WI38 (cell line): ENCODE measurements around the gene AP1M1.

Experiments used
- H3K4me3 ChIP-seq: 2 replicates; pipeline ENCODE4 v1.5.1; 2011; ENCODE audit warnings: low read depth, mild to moderate bottlenecking, control low read depth, low read length
- CTCF ChIP-seq: IDR thresholded peaks from 2 replicates; pipeline ENCODE4 v1.5.1; 2012; ENCODE audit warnings: low read depth, mild to moderate bottlenecking, control low read depth, low read length

AP1M1 gene

GRCh38 chr19:16207490-16208025, 9.8 kb downstream of the AP1M1 start:
- H3K4me3 ChIP-seq = no peak overlapping the region
- TF ChIP-seq CTCF = no peak

DNA sequence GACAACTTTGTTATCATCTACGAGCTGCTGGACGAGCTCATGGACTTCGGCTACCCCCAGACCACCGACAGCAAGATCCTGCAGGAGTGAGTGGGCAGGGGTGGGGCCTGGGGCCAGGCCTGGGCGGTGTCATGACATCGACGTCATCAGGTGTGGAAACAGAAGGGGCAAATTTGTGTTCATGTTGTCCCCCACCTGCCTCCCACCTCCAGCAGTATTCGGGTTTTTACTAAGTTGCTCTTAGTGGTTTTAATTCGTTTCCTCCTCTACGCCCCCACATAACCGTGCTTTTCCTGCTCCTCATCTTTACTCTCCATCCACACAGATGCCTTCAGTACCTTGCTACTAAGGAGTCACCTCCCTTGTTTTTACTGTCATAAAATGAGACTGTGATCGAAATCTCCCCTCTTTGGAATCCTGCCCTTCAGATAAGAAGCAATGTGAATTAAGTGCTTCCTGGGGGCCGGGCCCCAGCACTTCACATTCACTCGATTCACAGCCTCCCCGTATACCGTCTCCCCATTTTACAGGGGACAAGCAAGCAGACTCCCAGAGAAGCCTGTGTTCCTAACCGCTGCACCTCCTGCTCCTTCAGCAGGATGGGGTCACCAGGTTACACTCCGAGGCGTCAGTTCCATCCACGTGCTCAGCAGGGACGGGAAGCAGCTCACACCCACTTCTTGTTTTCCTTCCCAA, 10.5 kb downstream of the AP1M1 start:
- TF ChIP-seq CTCF = no peak
- H3K4me3 ChIP-seq = no peak overlapping the region

GRCh38 chr19:16208847-16209665, 11.3 kb downstream of the AP1M1 start:
- TF ChIP-seq CTCF = no peak
- no peak overlapping the region for H3K4me3 ChIP-seq

DNA sequence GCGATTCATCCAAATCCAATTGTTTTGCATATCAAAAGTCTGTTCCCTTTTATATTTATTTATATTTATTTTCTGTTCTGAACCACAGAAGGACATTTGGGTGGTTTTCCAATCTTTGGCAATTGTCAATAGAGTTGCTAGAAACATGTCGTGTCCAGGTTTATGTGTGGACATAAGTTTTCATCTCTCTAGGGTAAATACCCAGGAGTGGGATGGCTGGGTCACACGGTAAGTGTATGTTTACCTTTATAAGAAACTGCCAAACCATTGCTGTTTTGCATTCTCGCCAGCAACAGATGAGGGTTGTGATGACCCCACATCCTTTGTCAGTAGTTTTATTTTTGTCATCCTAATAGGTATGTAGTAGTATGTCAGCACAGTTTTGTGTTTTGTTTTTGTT, 12.5 kb downstream of the AP1M1 start:
- H3K4me3 ChIP-seq = no peak overlapping the region

DNA sequence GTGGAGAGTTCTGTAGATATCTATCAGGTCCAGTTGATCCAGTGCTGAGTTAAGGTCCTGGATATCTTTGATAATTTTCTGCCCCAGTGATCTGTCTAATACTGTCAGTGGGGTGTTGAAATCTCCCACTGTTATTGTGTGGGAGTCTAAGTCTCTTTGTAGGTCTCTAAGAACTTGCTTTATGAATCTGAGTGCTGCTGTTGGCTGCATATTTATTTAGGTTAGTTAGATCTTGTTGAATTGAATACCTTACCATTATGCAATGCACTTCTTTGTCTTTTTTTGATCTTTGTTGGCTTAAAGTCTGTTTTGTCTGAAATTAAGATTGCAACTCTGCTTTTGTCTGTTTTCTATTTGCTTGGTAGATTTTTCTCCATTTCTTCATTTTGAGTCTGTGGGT, 15.4 kb downstream of the AP1M1 start:
- no peak for TF ChIP-seq CTCF

More for the DNA sequence above, 12.5 kb downstream of the AP1M1 start:
- TF ChIP-seq CTCF = no peak

DNA sequence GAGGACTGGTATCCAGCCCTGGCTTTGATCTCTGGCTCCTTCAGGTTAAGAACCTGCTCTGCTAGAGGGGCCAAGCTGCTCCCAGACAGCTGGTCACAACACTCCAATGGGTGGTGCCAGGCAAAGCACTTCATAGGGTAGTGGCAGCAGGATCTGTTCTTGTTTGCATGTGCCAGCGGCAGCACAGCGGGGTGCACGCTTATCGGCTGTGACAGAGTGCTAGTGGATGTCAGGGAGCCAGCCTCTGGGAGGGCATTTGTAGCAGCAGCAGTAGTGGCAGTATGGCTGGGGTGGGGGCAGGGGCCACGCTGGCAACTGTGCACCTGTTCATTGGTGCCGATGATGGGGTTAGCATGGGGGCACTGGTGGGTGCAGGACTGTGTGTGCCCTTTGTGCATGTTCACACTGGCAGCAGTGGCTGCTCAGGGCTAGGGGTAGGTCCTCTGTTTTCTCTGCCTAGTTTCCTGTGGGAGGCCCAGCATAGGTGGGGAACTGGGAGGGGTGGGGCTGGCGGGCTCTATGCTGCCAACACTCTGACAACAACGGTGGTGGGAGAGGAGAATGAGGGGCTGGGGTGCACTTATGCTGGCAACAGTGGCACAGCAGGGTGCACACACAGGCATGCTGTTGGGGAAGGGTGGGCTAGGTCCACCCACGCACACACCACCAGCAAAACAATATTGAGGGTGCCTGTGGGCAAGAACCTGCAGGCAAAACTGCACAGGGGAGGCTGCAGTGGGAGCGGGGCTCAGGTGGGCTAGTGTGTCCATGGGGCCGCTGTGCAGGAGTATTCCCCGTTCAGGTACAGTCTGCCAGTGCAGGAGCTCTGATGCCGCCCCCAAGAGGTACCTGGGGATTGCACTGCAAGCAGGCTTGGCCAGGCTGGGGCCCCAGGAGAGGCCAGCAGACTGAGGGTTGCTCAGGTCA, 19.3 kb downstream of the AP1M1 start:
- TF ChIP-seq CTCF = no peak
- no peak overlapping the region for H3K4me3 ChIP-seq

More for the DNA sequence above, 15.4 kb downstream of the AP1M1 start:
- H3K4me3 ChIP-seq = no peak overlapping the region
